Measurements from ENCODE around the gene TIAM2. TPM values are rescaled to one million over a fixed set of nuclear protein-coding genes. Genes with fewer than 3 reads are reported as not detected.
A peak's percentile ranks its signal among the peaks of the same experiment; 100 is the strongest.

TIAM2 gene
- total and polyA plus RNA-seq, 2 donors (not counting 3 experiments of a cell fraction or from before 2014, with no cell fraction given), result 9.6 to 18.5 TPM

- no peaks in the 10 kb centered on the region for H3K27me3 ChIP-seq (ENCODE audit: control insufficient read depth in 2 of 2, insufficient read depth in 2 of 2, low read length in 2 of 2)
- H3K4me2 ChIP-seq (ENCODE audit: insufficient read depth, low read length), result no peak overlapping the region
- CTCF ChIA-PET, result interaction anchor here (1.1 to 1.6 kb wide), 2 partner anchors 8 to 114 kb away, joined by 4 read pairs; no protein-coding TSS in a partner anchor
- H2AFZ ChIP-seq (ENCODE audit: low read depth, low read length), result no peak overlapping the region
- DNase-seq (ENCODE audit: low read depth, low spot score) (no peak), FAIRE-seq (peak; percentile 56)
- intact Hi-C loops (cut with micrococcal nuclease) (no loop called here), dilution Hi-C loops (cut with MboI; ENCODE audit: extremely low pct_ligation_motif_present, low sequenced_read_pairs) (no loop called here)
- BruUV-seq (replicated peaks), result no TSS peak
- no peaks in the 10 kb centered on the region for H3K9me1 ChIP-seq (replicated peaks; ENCODE audit: control insufficient read depth, extremely low read depth, insufficient read depth, low read length)
- POLR2A ChIA-PET, result no interaction called here
- peaks cover 5% of the 10 kb centered on the region for H3K4me1 ChIP-seq (ENCODE audit: control insufficient read depth, extremely low read depth, insufficient read depth, low read length)
- H4K20me1 ChIP-seq (replicated peaks; ENCODE audit: control insufficient read depth, extremely low read depth, insufficient read depth, low read length), result no peaks in the 10 kb centered on the region
- H3K79me2 ChIP-seq (ENCODE audit: control insufficient read depth, insufficient read depth, low read length), result peaks cover 9% of the 10 kb centered on the region
- TF ChIP-seq GATA2 (IDR thresholded peaks at IDR 0.05; ENCODE audit: insufficient read depth, insufficient read length, low read depth, low read length) (no peak), FOS (IDR thresholded peaks at IDR 0.05; ENCODE audit: borderline replicate concordance, insufficient read depth, low read length) (no peak), POLR2AphosphoS5 (IDR thresholded peaks at IDR 0.05; ENCODE audit: insufficient read depth, low read depth, low read length) (no peak), POLR2A (IDR thresholded peaks at IDR 0.05; ENCODE audit: low read depth, low read length) (no peak), MYC (IDR thresholded peaks at IDR 0.05; ENCODE audit: low read depth, low read length) (no peak), JUN (IDR thresholded peaks at IDR 0.05; ENCODE audit: borderline replicate concordance, insufficient read depth, insufficient read length, low read depth) (no peak), EZH2 (IDR thresholded peaks at IDR 0.05; ENCODE audit: borderline replicate concordance, low read depth, low read length, severe bottlenecking) (no peak), MAX (IDR thresholded peaks at IDR 0.05; ENCODE audit: insufficient read depth, insufficient read length) (no peak)
- TF ChIP-seq, protein P1, sequence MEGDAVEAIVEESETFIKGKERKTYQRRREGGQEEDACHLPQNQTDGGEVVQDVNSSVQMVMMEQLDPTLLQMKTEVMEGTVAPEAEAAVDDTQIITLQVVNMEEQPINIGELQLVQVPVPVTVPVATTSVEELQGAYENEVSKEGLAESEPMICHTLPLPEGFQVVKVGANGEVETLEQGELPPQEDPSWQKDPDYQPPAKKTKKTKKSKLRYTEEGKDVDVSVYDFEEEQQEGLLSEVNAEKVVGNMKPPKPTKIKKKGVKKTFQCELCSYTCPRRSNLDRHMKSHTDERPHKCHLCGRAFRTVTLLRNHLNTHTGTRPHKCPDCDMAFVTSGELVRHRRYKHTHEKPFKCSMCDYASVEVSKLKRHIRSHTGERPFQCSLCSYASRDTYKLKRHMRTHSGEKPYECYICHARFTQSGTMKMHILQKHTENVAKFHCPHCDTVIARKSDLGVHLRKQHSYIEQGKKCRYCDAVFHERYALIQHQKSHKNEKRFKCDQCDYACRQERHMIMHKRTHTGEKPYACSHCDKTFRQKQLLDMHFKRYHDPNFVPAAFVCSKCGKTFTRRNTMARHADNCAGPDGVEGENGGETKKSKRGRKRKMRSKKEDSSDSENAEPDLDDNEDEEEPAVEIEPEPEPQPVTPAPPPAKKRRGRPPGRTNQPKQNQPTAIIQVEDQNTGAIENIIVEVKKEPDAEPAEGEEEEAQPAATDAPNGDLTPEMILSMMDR (IDR thresholded peaks at IDR 0.05; ENCODE audit: extremely low read depth in 1 of 2, insufficient read depth in 1 of 2, low read depth in 1 of 2, low read length in 2 of 2), result no peak
- peaks cover 4 to 5% of the 10 kb centered on the region in 2 experiments for H3K36me3 ChIP-seq (ENCODE audit: control insufficient read depth in 2 of 2, extremely low read depth in 1 of 2, insufficient read depth in 2 of 2, low read length in 2 of 2)
- no peak overlapping the region for H3K27ac ChIP-seq (ENCODE audit: insufficient read depth, low read depth, low read length)
- no peak overlapping the region for H3K9ac ChIP-seq (replicated peaks; ENCODE audit: extremely low read depth, insufficient read depth, low read length)
- no peak overlapping the region for H3K4me3 ChIP-seq (replicated peaks in 1 of 3; ENCODE audit: insufficient read depth in 1 of 3, low read depth in 1 of 3, low read length in 3 of 3)
- no peaks in the 10 kb centered on the region for H3K9me3 ChIP-seq (replicated peaks; ENCODE audit: control insufficient read depth, insufficient read depth, low read length)
These were observed 296.2 kb downstream of the TIAM2 start for GRCh38 chr6:155291291-155291690.

All from endothelial cell of umbilical vein (primary cell).